ENCODE measurements around the gene RARG. TPM values are rescaled to one million over a fixed set of nuclear protein-coding genes. Genes with fewer than 3 reads are reported as not detected.

The RARG gene
- total RNA-seq, 3 donors from 2014 or later = 34.4 to 38.4 (median 38.0) TPM

GRCh38 chr12:53223389-53224060 is 8.5 kb downstream of the RARG start:
- no peaks in the 10 kb centered on the region for H3K9me3 Mint-ChIP-seq
- DNase-seq = no peak
- H3K27me3 Mint-ChIP-seq (ENCODE audit: low read depth) = no peaks in the 10 kb centered on the region
- H3K4me3 Mint-ChIP-seq = peak overlapping the region; percentile 81
- peaks cover 4% of the 10 kb centered on the region for H3K36me3 Mint-ChIP-seq (ENCODE audit: insufficient read depth)
- ATAC-seq = no peak
- peaks cover 69% of the 10 kb centered on the region for H3K4me1 Mint-ChIP-seq (ENCODE audit: low read depth)

- H3K9me3 Mint-ChIP-seq = no peaks in the 10 kb centered on the region
- DNase-seq (no peak), ATAC-seq (no peak)
- peaks cover 4% of the 10 kb centered on the region for H3K36me3 Mint-ChIP-seq (ENCODE audit: insufficient read depth)
- H3K4me3 Mint-ChIP-seq = peak overlapping the region; percentile 81
- H3K27me3 Mint-ChIP-seq (ENCODE audit: low read depth) = no peaks in the 10 kb centered on the region
- H3K4me1 Mint-ChIP-seq (ENCODE audit: low read depth) = peaks cover 72% of the 10 kb centered on the region
These were observed 9.2 kb downstream of the RARG start for GRCh38 chr12:53222806-53223261.

GRCh38 chr12:53222170-53222721 is 9.8 kb downstream of the RARG start:
- H3K4me1 Mint-ChIP-seq (ENCODE audit: low read depth) = peaks cover 75% of the 10 kb centered on the region

GRCh38 chr12:53221203-53222080 is 10.6 kb downstream of the RARG start:
- Mint-ChIP-seq H3K4me1 (ENCODE audit: low read depth) (peaks cover 79% of the 10 kb centered on the region), H3K4me3 (peak overlapping the region; percentile 88), H3K9me3 (no peaks in the 10 kb centered on the region), H3K36me3 (ENCODE audit: insufficient read depth) (no peaks in the 10 kb centered on the region), H3K27me3 (ENCODE audit: low read depth) (no peaks in the 10 kb centered on the region)
- DNase-seq (no peak), ATAC-seq (peak; percentile 5 to 6)

More at GRCh38 chr12:53222170-53222721, 9.8 kb downstream of the RARG start:
- DNase-seq (no peak), ATAC-seq (no peak)
- Mint-ChIP-seq H3K36me3 (ENCODE audit: insufficient read depth) (peaks cover 4% of the 10 kb centered on the region), H3K9me3 (no peaks in the 10 kb centered on the region), H3K4me3 (peak overlapping the region; percentile 81), H3K27me3 (ENCODE audit: low read depth) (no peaks in the 10 kb centered on the region)

- H3K4me3 Mint-ChIP-seq = peak overlapping the region; percentile 88
- ATAC-seq = peak; percentile 60 to 62
- no peaks in the 10 kb centered on the region for H3K9me3 Mint-ChIP-seq
These were observed 11.3 kb downstream of the RARG start for GRCh38 chr12:53220694-53221202.

GRCh38 chr12:53219956-53220693 is 11.9 kb downstream of the RARG start:
- Mint-ChIP-seq H3K4me1 (ENCODE audit: low read depth) (peaks cover 83% of the 10 kb centered on the region), H3K27me3 (ENCODE audit: low read depth) (no peaks in the 10 kb centered on the region), H3K36me3 (ENCODE audit: insufficient read depth) (peaks cover 4% of the 10 kb centered on the region), H3K9me3 (no peaks in the 10 kb centered on the region), H3K4me3 (peak overlapping the region; percentile 93)
- DNase-seq (peak; percentile 61), ATAC-seq (peak; percentile 61 to 62)

More at GRCh38 chr12:53220694-53221202, 11.3 kb downstream of the RARG start:
- Mint-ChIP-seq H3K36me3 (ENCODE audit: insufficient read depth) (no peaks in the 10 kb centered on the region), H3K4me1 (ENCODE audit: low read depth) (peaks cover 83% of the 10 kb centered on the region), H3K27me3 (ENCODE audit: low read depth) (no peaks in the 10 kb centered on the region)
- DNase-seq = peak; percentile 63

- H3K36me3 Mint-ChIP-seq (ENCODE audit: insufficient read depth) = peaks cover 4% of the 10 kb centered on the region
- H3K4me1 Mint-ChIP-seq (ENCODE audit: low read depth) = peaks cover 80% of the 10 kb centered on the region
- no peaks in the 10 kb centered on the region for H3K9me3 Mint-ChIP-seq
- ATAC-seq (peak; percentile 50 to 53), DNase-seq (peak; percentile 52)
- H3K27me3 Mint-ChIP-seq (ENCODE audit: low read depth) = no peaks in the 10 kb centered on the region
- peak overlapping the region; percentile 93 for H3K4me3 Mint-ChIP-seq
These were observed 12.6 kb downstream of the RARG start for GRCh38 chr12:53219292-53219955.

GRCh38 chr12:53218551-53219291 is 13.3 kb downstream of the RARG start:
- no peaks in the 10 kb centered on the region for H3K27me3 Mint-ChIP-seq (ENCODE audit: low read depth)
- H3K9me3 Mint-ChIP-seq = no peaks in the 10 kb centered on the region
- peaks cover 10% of the 10 kb centered on the region for H3K36me3 Mint-ChIP-seq (ENCODE audit: insufficient read depth)
- ATAC-seq (no peak), DNase-seq (no peak)
- H3K4me1 Mint-ChIP-seq (ENCODE audit: low read depth) = peaks cover 80% of the 10 kb centered on the region
- peak overlapping the region; percentile 93 for H3K4me3 Mint-ChIP-seq

GRCh38 chr12:53217931-53218307 is 14.1 kb downstream of the RARG start:
- DNase-seq (no peak), ATAC-seq (no peak)
- no peaks in the 10 kb centered on the region for H3K27me3 Mint-ChIP-seq (ENCODE audit: low read depth)
- H3K4me3 Mint-ChIP-seq = peak overlapping the region; percentile 93
- peaks cover 81% of the 10 kb centered on the region for H3K4me1 Mint-ChIP-seq (ENCODE audit: low read depth)
- no peaks in the 10 kb centered on the region for H3K9me3 Mint-ChIP-seq
- peaks cover 11% of the 10 kb centered on the region for H3K36me3 Mint-ChIP-seq (ENCODE audit: insufficient read depth)

GRCh38 chr12:53217051-53217930 is 14.7 kb downstream of the RARG start:
- no peak for ATAC-seq

GRCh38 chr12:53215497-53215896 is 16.5 kb downstream of the RARG start:
- ATAC-seq (no peak), DNase-seq (no peak)
- Mint-ChIP-seq H3K9me3 (no peaks in the 10 kb centered on the region), H3K27me3 (ENCODE audit: low read depth) (no peaks in the 10 kb centered on the region), H3K4me3 (no peak overlapping the region), H3K36me3 (ENCODE audit: insufficient read depth) (peaks cover 21% of the 10 kb centered on the region), H3K4me1 (ENCODE audit: low read depth) (peaks cover 71% of the 10 kb centered on the region)

More at GRCh38 chr12:53217051-53217930, 14.7 kb downstream of the RARG start:
- Mint-ChIP-seq H3K9me3 (no peaks in the 10 kb centered on the region), H3K27me3 (ENCODE audit: low read depth) (no peaks in the 10 kb centered on the region), H3K4me3 (peak overlapping the region; percentile 93), H3K4me1 (ENCODE audit: low read depth) (peaks cover 77% of the 10 kb centered on the region), H3K36me3 (ENCODE audit: insufficient read depth) (peaks cover 14% of the 10 kb centered on the region)
- DNase-seq = peak; percentile 40

Data from activated T-cell treated with anti-CD3 and anti-CD28 coated beads, Interleukin-2, amount 50 U/mL, for 4 hours (primary cell).